T-helper 1 cell treated with Interleukin-12 subunit alpha and Interleukin-12 subunit beta and Interleukin-4 antibody, amounts not matched to agents 30 μg/mL and 1 μg/mL, for 36 hours (primary cell): ENCODE measurements around the gene MYO1A.
"Not testable (repeated sequence)": the region's sequence is repeated elsewhere in the genome, so short reads cannot be mapped to it uniquely, and the experiment has no call there.

ENCODE experiments used
- H3K27ac Mint-ChIP-seq: one replicate; pipeline ENCODE4 v1.8.0; 2021; ENCODE audit warnings: mild to moderate bottlenecking, mixed read lengths
- H3K27me3 Mint-ChIP-seq: one replicate; pipeline ENCODE4 v1.8.0; 2021; ENCODE audit warnings: low read depth, mixed read lengths
- H3K36me3 Mint-ChIP-seq: one replicate; pipeline ENCODE4 v1.8.0; 2021; ENCODE audit warnings: low read depth, mixed read lengths
- H3K4me1 Mint-ChIP-seq: one replicate; pipeline ENCODE4 v1.8.0; 2021; ENCODE audit warnings: low read depth, mixed read lengths
- H3K4me3 Mint-ChIP-seq: one replicate; pipeline ENCODE4 v1.8.0; 2021; ENCODE audit warnings: mild to moderate bottlenecking, moderate library complexity, mixed read lengths
- H3K9me3 Mint-ChIP-seq: one replicate; pipeline ENCODE4 v1.8.0; 2021; ENCODE audit warnings: mixed read lengths

MYO1A gene

GRCh38 chr12:57027011-57027804 is 22.7 kb downstream of the MYO1A start:
- Mint-ChIP-seq H3K36me3 (no peaks in the 10 kb centered on the region), H3K27ac (no peak overlapping the region), H3K4me1 (peaks cover 24% of the 10 kb centered on the region), H3K27me3 (peaks cover 4% of the 10 kb centered on the region), H3K4me3 (no peak overlapping the region), H3K9me3 (no peaks in the 10 kb centered on the region)

GRCh38 chr12:57025196-57025595 is 24.7 kb downstream of the MYO1A start:
- H3K36me3 Mint-ChIP-seq, result no peaks in the 10 kb centered on the region
- no peak overlapping the region for H3K27ac Mint-ChIP-seq
- peaks cover 10% of the 10 kb centered on the region for H3K4me1 Mint-ChIP-seq
- no peaks in the 10 kb centered on the region for H3K9me3 Mint-ChIP-seq
- peaks cover 4% of the 10 kb centered on the region for H3K27me3 Mint-ChIP-seq
- H3K4me3 Mint-ChIP-seq, result no peak overlapping the region

- not testable (repeated sequence) for H3K4me3 Mint-ChIP-seq, H3K27me3 Mint-ChIP-seq, H3K27ac Mint-ChIP-seq, H3K4me1 Mint-ChIP-seq, H3K36me3 Mint-ChIP-seq, H3K9me3 Mint-ChIP-seq
These were observed 27.6 kb downstream of the MYO1A start for GRCh38 chr12:57022324-57022723.

- no peaks in the 10 kb centered on the region for H3K9me3 Mint-ChIP-seq
- no peaks in the 10 kb centered on the region for H3K36me3 Mint-ChIP-seq
- H3K27ac Mint-ChIP-seq, result no peak overlapping the region
- peaks cover 7% of the 10 kb centered on the region for H3K27me3 Mint-ChIP-seq
- no peak overlapping the region for H3K4me3 Mint-ChIP-seq
- H3K4me1 Mint-ChIP-seq, result peaks cover 4% of the 10 kb centered on the region
These were observed 29.8 kb downstream of the MYO1A start for GRCh38 chr12:57019983-57020719.

- Mint-ChIP-seq H3K4me3 (no peak overlapping the region), H3K27ac (no peak overlapping the region), H3K9me3 (no peaks in the 10 kb centered on the region), H3K27me3 (peaks cover 19% of the 10 kb centered on the region), H3K4me1 (peaks cover 4% of the 10 kb centered on the region), H3K36me3 (no peaks in the 10 kb centered on the region)
These were observed 31.0 kb downstream of the MYO1A start for GRCh38 chr12:57018906-57019305.

GRCh38 chr12:57018353-57018752 is 31.6 kb downstream of the MYO1A start:
- H3K4me1 Mint-ChIP-seq, H3K27ac Mint-ChIP-seq, H3K36me3 Mint-ChIP-seq, H3K4me3 Mint-ChIP-seq, H3K9me3 Mint-ChIP-seq: not testable (repeated sequence)
- H3K27me3 Mint-ChIP-seq, result peaks cover 24% of the 10 kb centered on the region

- H3K4me1 Mint-ChIP-seq, result peaks cover 11% of the 10 kb centered on the region
- no peak within 1 kb of the TSS for H3K27ac Mint-ChIP-seq
- peaks cover 38% of the 10 kb centered on the region for H3K27me3 Mint-ChIP-seq
- no peaks in the 10 kb centered on the region for H3K9me3 Mint-ChIP-seq
- H3K4me3 Mint-ChIP-seq, result no peak within 1 kb of the TSS
- H3K36me3 Mint-ChIP-seq, result no peaks in the 10 kb centered on the region
These were observed 33.6 kb downstream of the MYO1A start, which contains the start of gene TAC3 for GRCh38 chr12:57016348-57016747. Gene TAC3 (minus strand): TSS chr12:57016529. CDS start chr12:57015797, 732 bp downstream.

- Mint-ChIP-seq H3K27me3 (peaks cover 38% of the 10 kb centered on the region), H3K4me3 (no peak overlapping the region), H3K9me3 (no peaks in the 10 kb centered on the region), H3K27ac (no peak overlapping the region), H3K36me3 (no peaks in the 10 kb centered on the region), H3K4me1 (peaks cover 18% of the 10 kb centered on the region)
These were observed 37.1 kb downstream of the MYO1A start for GRCh38 chr12:57012600-57013465.

GRCh38 chr12:57011438-57012424 is 38.2 kb downstream of the MYO1A start:
- Mint-ChIP-seq H3K4me3 (no peak overlapping the region), H3K27me3 (peaks cover 38% of the 10 kb centered on the region), H3K27ac (peak overlapping the region; percentile 69), H3K4me1 (peaks cover 26% of the 10 kb centered on the region), H3K36me3 (no peaks in the 10 kb centered on the region), H3K9me3 (no peaks in the 10 kb centered on the region)

GRCh38 chr12:57010627-57011247 is 39.2 kb downstream of the MYO1A start:
- H3K4me1 Mint-ChIP-seq, result peaks cover 28% of the 10 kb centered on the region
- no peak overlapping the region for H3K27ac Mint-ChIP-seq
- no peaks in the 10 kb centered on the region for H3K9me3 Mint-ChIP-seq
- H3K36me3 Mint-ChIP-seq, result no peaks in the 10 kb centered on the region
- no peak overlapping the region for H3K4me3 Mint-ChIP-seq
- H3K27me3 Mint-ChIP-seq, result peaks cover 37% of the 10 kb centered on the region

GRCh38 chr12:57009949-57010626 is 39.8 kb downstream of the MYO1A start:
- Mint-ChIP-seq H3K9me3 (no peaks in the 10 kb centered on the region), H3K4me3 (no peak overlapping the region), H3K4me1 (peaks cover 34% of the 10 kb centered on the region), H3K27me3 (peaks cover 31% of the 10 kb centered on the region), H3K36me3 (peaks cover 2% of the 10 kb centered on the region), H3K27ac (no peak overlapping the region)

- no peaks in the 10 kb centered on the region for H3K9me3 Mint-ChIP-seq
- H3K4me3 Mint-ChIP-seq, result no peak overlapping the region
- peaks cover 14% of the 10 kb centered on the region for H3K27me3 Mint-ChIP-seq
- H3K4me1 Mint-ChIP-seq, result peaks cover 40% of the 10 kb centered on the region
- peak overlapping the region; percentile 57 for H3K27ac Mint-ChIP-seq
- peaks cover 12% of the 10 kb centered on the region for H3K36me3 Mint-ChIP-seq
These were observed 41.8 kb downstream of the MYO1A start for GRCh38 chr12:57008178-57008577.
